GM12875 (cell line): ENCODE results near the gene PRKAR2B.
A peak's percentile ranks its signal among the peaks of the same experiment; 100 is the strongest.

Source experiments
- H3K4me3 ChIP-seq: one replicate; pipeline ENCODE4 v1.5.1; 2011; ENCODE audit warnings: low read depth, low read length, control low read depth
- TF ChIP-seq, protein P1 (sequence below): IDR thresholded peaks from 2 replicates; pipeline ENCODE4 v1.5.1; 2011; ENCODE audit warnings: low read depth, mild to moderate bottlenecking, control low read depth, inconsistent platforms, low read length, moderate library complexity, borderline replicate concordance; ENCODE audit not compliant: insufficient read depth

The PRKAR2B gene

DNA sequence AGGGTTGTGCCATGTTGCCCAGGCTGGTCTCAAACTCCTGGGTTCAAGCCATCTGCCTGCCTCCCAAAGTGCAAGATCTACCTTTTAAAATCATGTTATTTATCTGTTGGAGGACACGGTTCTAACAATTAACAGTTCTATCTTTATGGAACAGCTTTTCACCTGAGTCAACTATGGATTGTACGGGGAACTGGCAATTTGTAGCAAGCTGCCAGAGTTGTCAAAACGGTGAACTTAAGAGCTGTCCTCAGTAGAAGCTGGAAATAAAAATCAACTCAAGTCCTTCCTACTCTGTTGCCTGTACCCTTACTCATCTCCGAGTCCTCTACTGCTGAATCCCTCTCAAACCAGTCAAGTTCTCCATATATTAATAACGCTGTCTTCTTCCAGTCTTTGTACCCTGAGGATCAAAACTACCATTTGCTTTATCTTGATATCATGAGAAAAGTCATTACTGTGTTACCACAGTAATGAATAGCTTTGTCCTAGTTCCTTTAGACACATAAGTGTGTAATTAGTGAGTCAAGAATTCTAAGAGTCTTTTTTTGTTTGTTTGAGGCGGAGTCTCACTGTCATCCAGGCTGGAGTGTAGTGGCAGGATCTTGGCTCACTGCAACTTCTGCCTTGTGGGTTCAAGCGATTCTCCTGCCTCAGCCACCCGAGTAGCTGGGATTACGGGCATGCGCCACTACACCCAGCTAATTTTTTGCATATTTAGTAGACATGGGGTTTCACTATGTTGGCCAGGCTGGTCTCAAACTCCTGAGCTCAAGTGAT, 152.5 kb downstream of the PRKAR2B start:
- TF ChIP-seq, protein P1, sequence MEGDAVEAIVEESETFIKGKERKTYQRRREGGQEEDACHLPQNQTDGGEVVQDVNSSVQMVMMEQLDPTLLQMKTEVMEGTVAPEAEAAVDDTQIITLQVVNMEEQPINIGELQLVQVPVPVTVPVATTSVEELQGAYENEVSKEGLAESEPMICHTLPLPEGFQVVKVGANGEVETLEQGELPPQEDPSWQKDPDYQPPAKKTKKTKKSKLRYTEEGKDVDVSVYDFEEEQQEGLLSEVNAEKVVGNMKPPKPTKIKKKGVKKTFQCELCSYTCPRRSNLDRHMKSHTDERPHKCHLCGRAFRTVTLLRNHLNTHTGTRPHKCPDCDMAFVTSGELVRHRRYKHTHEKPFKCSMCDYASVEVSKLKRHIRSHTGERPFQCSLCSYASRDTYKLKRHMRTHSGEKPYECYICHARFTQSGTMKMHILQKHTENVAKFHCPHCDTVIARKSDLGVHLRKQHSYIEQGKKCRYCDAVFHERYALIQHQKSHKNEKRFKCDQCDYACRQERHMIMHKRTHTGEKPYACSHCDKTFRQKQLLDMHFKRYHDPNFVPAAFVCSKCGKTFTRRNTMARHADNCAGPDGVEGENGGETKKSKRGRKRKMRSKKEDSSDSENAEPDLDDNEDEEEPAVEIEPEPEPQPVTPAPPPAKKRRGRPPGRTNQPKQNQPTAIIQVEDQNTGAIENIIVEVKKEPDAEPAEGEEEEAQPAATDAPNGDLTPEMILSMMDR, result no peak
- H3K4me3 ChIP-seq, result no peak overlapping the region

DNA sequence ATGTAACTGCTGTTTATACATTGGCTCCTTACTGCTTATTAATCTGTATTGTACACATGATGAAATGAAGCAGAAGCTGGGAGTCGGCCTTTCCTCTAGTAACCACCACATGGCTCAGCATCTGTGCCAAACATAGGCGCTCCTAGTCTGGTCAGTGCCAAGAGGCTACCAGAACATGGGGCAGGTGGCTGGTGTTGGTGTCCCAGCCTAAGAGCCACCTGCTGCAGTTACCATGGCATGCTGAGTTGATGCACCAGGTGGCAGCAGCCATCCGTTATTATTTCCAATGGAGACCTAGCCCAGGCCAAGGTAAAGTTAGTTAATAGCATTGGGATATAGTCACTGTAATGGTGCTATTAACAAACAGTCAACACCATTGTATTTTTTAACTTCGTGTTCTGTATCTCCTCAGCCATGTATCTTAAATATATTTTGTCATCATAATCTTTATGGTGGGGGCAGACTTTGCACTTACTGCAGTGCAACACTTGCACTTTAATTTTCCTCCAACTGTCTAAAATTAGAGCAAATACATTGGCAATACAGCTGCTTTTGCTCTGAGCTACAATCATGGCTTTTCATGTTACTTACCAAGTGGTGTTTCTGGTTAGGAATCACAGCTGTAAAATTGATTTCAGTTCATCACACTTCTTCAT, 157.4 kb downstream of the PRKAR2B start:
- TF ChIP-seq, protein P1, result peak; percentile 62
- H3K4me3 ChIP-seq, result no peak overlapping the region

DNA sequence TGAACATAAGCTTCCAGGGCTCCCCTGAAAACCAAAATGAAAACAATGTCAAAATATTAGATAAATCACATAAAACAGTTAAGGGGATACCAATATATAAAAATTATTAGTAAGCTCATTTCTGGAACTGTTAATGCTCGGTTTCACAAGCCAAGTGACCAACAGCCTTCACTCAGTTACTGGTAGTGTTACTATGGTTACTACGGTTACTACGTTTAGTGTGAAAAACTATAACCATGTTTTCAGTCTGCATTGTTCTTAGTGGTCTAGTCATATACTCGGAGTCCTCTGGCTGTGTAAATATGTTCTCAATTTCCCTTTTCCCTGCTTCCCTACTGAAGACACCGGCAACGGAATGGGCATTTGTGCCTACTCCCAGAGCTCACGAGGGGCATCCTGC, 159.1 kb downstream of the PRKAR2B start:
- H3K4me3 ChIP-seq, result no peak overlapping the region
- TF ChIP-seq, protein P1, result no peak

DNA sequence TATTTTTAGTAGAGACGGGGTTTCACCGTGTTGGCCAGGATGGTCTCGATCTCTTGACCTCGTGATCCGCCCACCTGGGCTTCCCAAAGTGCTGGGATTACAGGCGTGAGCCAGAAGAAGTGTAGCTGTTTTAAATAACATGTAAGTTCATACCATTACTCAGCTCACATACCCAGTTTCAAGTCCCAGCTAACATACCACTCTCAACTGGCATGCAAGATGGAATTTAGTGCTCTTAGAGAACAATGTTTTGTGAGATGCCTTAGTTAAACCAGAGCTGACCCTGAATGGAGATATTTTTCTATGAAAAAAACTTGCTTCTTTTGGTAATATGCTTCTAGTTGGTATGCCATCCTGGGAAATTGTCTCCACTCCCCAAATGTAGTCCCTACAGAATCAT, 161.6 kb downstream of the PRKAR2B start:
- H3K4me3 ChIP-seq, result no peak overlapping the region
- TF ChIP-seq, protein P1, result no peak

DNA sequence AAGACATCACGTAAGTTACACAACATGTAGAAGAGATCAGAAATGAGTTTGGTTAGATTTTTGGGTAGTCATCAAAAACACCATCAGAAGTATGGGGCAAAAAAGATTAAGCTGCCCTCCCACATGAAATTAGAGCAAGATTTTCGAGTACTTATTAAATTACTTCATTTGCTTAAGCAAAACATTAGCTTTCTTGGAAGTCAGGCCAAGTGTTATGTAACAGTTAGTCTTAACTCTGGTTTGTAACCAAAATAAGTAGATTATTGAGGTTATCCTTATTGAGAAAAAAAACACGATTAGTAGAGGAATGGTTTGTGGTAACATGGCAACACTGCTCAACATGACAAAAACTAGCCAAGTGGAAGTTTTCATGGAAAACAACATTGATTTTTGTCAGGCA, 162.2 kb downstream of the PRKAR2B start:
- H3K4me3 ChIP-seq, result no peak overlapping the region
- TF ChIP-seq, protein P1, result no peak

DNA sequence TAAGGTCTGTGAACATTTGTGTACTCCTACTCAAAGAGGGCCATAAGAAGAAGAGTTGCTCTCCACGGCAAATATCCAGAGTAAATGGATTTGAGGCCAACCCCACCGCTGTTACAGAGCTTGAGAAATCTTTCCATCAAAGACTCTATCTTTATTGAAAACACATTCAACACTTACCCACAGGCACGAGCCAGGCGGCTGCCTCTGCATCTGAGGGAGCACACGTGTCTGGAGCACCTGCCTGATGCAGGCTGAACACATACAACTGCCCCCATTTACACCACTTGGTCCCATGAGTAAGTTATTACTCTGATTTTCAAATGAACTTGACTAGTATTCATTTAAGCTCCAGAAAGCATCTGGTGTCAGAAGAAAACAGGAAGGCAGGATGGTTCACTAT, 163.0 kb downstream of the PRKAR2B start:
- no peak overlapping the region for H3K4me3 ChIP-seq
- TF ChIP-seq, protein P1, result no peak
